MG63 (cell line): ENCODE results near the gene ARL6IP1. TPM values are rescaled to one million over a fixed set of nuclear protein-coding genes. Genes with fewer than 3 reads are reported as not detected.
A peak's percentile ranks its signal among the peaks of the same experiment; 100 is the strongest.

Source experiments
- DNase-seq: peaks from one replicate; pipeline ENCODE4 v3.0.0-alpha.2; 2020
- H3K27me3 ChIP-seq: fragments of 250-450 bp; sonication (Bioruptor Pico); 2 replicates; pipeline ENCODE4 v1.5.1; 2020; ENCODE audit warnings: mild to moderate bottlenecking, moderate library complexity
- H3K36me3 ChIP-seq: fragments of 250-450 bp; sonication (Bioruptor Pico); 2 replicates; pipeline ENCODE4 v1.5.1; 2020; ENCODE audit warnings: mild to moderate bottlenecking, moderate library complexity
- H3K4me3 ChIP-seq: fragments of 250-450 bp; sonication (Bioruptor Pico); 2 replicates; pipeline ENCODE4 v1.5.1; 2020; ENCODE audit warnings: mild to moderate bottlenecking, moderate library complexity
- H3K9me3 ChIP-seq: fragments of 250-450 bp; sonication (Bioruptor Pico); 2 replicates; pipeline ENCODE4 v1.5.1; 2020; ENCODE audit warnings: mild to moderate bottlenecking, moderate library complexity
- total RNA-seq: library from RNA; depleted of rRNA; stranded (reverse); fragments of >200 nt; shearing (Covaris generic); gene quantifications from 2 replicates; pipeline ENCODE4 v1.2.3, GENCODE V29; 2014; ENCODE audit warnings: low replicate concordance; rRNA removed

ARL6IP1 gene
- 118 and 145 TPM in 2 replicates for total RNA-seq

GRCh38 chr16:18801145-18801972 lies at the start of gene ARL6IP1:
ARL6IP1 (minus strand) TSS chr16:18801549; CDS start chr16:18801466, 83 bp downstream.
- peak; percentile 100 for DNase-seq
- Histone ChIP-seq H3K36me3 (peaks cover 56% of the 10 kb centered on the region), H3K9me3 (no peaks in the 10 kb centered on the region), H3K27me3 (no peaks in the 10 kb centered on the region), H3K4me3 (peak within 1 kb of the TSS; percentile 98)

- no peak for DNase-seq
- H3K9me3 ChIP-seq, result no peaks in the 10 kb centered on the region
- H3K27me3 ChIP-seq, result no peaks in the 10 kb centered on the region
- H3K4me3 ChIP-seq, result no peak overlapping the region
- peaks cover 91% of the 10 kb centered on the region for H3K36me3 ChIP-seq
Observed at GRCh38 chr16:18846416-18846815, 45.1 kb upstream of the ARL6IP1 start.

GRCh38 chr16:18842565-18842964 lies 41.2 kb upstream of the ARL6IP1 start:
- no peak for DNase-seq
- no peak overlapping the region for H3K4me3 ChIP-seq
- H3K36me3 ChIP-seq, result peaks cover 92% of the 10 kb centered on the region
- no peaks in the 10 kb centered on the region for H3K27me3 ChIP-seq
- no peaks in the 10 kb centered on the region for H3K9me3 ChIP-seq

GRCh38 chr16:18841833-18842525 lies 40.6 kb upstream of the ARL6IP1 start:
- H3K9me3 ChIP-seq, result no peaks in the 10 kb centered on the region
- DNase-seq, result no peak
- H3K36me3 ChIP-seq, result peaks cover 92% of the 10 kb centered on the region
- H3K27me3 ChIP-seq, result no peaks in the 10 kb centered on the region
- H3K4me3 ChIP-seq, result no peak overlapping the region

- no peak overlapping the region for H3K4me3 ChIP-seq
- H3K27me3 ChIP-seq, result no peaks in the 10 kb centered on the region
- H3K9me3 ChIP-seq, result peaks cover 5% of the 10 kb centered on the region
- peaks cover 92% of the 10 kb centered on the region for H3K36me3 ChIP-seq
- no peak for DNase-seq
Observed at GRCh38 chr16:18839555-18839954, 38.2 kb upstream of the ARL6IP1 start.

- no peak for DNase-seq
- H3K9me3 ChIP-seq, result peaks cover 5% of the 10 kb centered on the region
- H3K27me3 ChIP-seq, result no peaks in the 10 kb centered on the region
- peaks cover 99% of the 10 kb centered on the region for H3K36me3 ChIP-seq
- no peak overlapping the region for H3K4me3 ChIP-seq
Observed at GRCh38 chr16:18836702-18837101, 35.4 kb upstream of the ARL6IP1 start.

- Histone ChIP-seq H3K27me3 (no peaks in the 10 kb centered on the region), H3K4me3 (no peak overlapping the region), H3K9me3 (peaks cover 5% of the 10 kb centered on the region), H3K36me3 (peaks cover 96% of the 10 kb centered on the region)
- peak; percentile 14 for DNase-seq
Observed at GRCh38 chr16:18834864-18835263, 33.5 kb upstream of the ARL6IP1 start.

GRCh38 chr16:18833707-18834505 lies 32.6 kb upstream of the ARL6IP1 start:
- no peak for DNase-seq
- no peaks in the 10 kb centered on the region for H3K27me3 ChIP-seq
- no peak overlapping the region for H3K4me3 ChIP-seq
- peaks cover 96% of the 10 kb centered on the region for H3K36me3 ChIP-seq
- peaks cover 5% of the 10 kb centered on the region for H3K9me3 ChIP-seq

- no peak for DNase-seq
Observed at GRCh38 chr16:18832613-18833012, 31.3 kb upstream of the ARL6IP1 start.

GRCh38 chr16:18832006-18832405 lies 30.7 kb upstream of the ARL6IP1 start:
- no peak overlapping the region for H3K4me3 ChIP-seq
- no peak for DNase-seq
- H3K36me3 ChIP-seq, result peaks cover 92% of the 10 kb centered on the region
- H3K27me3 ChIP-seq, result no peaks in the 10 kb centered on the region
- H3K9me3 ChIP-seq, result peaks cover 5% of the 10 kb centered on the region

More at GRCh38 chr16:18832613-18833012, 31.3 kb upstream of the ARL6IP1 start:
- Histone ChIP-seq H3K27me3 (no peaks in the 10 kb centered on the region), H3K4me3 (no peak overlapping the region), H3K36me3 (peaks cover 95% of the 10 kb centered on the region), H3K9me3 (peaks cover 5% of the 10 kb centered on the region)

GRCh38 chr16:18829251-18829650 lies 27.9 kb upstream of the ARL6IP1 start:
- no peaks in the 10 kb centered on the region for H3K27me3 ChIP-seq
- H3K36me3 ChIP-seq, result peaks cover 66% of the 10 kb centered on the region
- DNase-seq, result no peak

GRCh38 chr16:18827890-18828289 lies 26.5 kb upstream of the ARL6IP1 start:
- DNase-seq, result no peak
- H3K27me3 ChIP-seq, result no peaks in the 10 kb centered on the region
- H3K36me3 ChIP-seq, result peaks cover 52% of the 10 kb centered on the region
- no peaks in the 10 kb centered on the region for H3K9me3 ChIP-seq
- H3K4me3 ChIP-seq, result no peak overlapping the region

More at GRCh38 chr16:18829251-18829650, 27.9 kb upstream of the ARL6IP1 start:
- no peaks in the 10 kb centered on the region for H3K9me3 ChIP-seq
- H3K4me3 ChIP-seq, result no peak overlapping the region

GRCh38 chr16:18816286-18816685 lies 14.9 kb upstream of the ARL6IP1 start:
- DNase-seq, result no peak
- Histone ChIP-seq H3K27me3 (no peaks in the 10 kb centered on the region), H3K4me3 (no peak overlapping the region), H3K36me3 (peaks cover 90% of the 10 kb centered on the region), H3K9me3 (no peaks in the 10 kb centered on the region)

GRCh38 chr16:18811925-18812324 lies 10.6 kb upstream of the ARL6IP1 start:
- no peak for DNase-seq
- no peaks in the 10 kb centered on the region for H3K27me3 ChIP-seq
- H3K36me3 ChIP-seq, result peaks cover 94% of the 10 kb centered on the region
- no peak overlapping the region for H3K4me3 ChIP-seq
- no peaks in the 10 kb centered on the region for H3K9me3 ChIP-seq

GRCh38 chr16:18809165-18809564 lies 7.8 kb upstream of the ARL6IP1 start:
- Histone ChIP-seq H3K4me3 (no peak overlapping the region), H3K9me3 (no peaks in the 10 kb centered on the region), H3K36me3 (peaks cover 80% of the 10 kb centered on the region), H3K27me3 (no peaks in the 10 kb centered on the region)
- DNase-seq, result no peak

GRCh38 chr16:18805257-18805773 lies 4.0 kb upstream of the ARL6IP1 start:
- Histone ChIP-seq H3K9me3 (no peaks in the 10 kb centered on the region), H3K27me3 (no peaks in the 10 kb centered on the region), H3K36me3 (peaks cover 57% of the 10 kb centered on the region), H3K4me3 (no peak overlapping the region)
- no peak for DNase-seq

- H3K9me3 ChIP-seq, result no peaks in the 10 kb centered on the region
- no peaks in the 10 kb centered on the region for H3K27me3 ChIP-seq
- no peak overlapping the region for H3K4me3 ChIP-seq
- no peak for DNase-seq
- peaks cover 55% of the 10 kb centered on the region for H3K36me3 ChIP-seq
Observed at GRCh38 chr16:18804540-18804939, 3.2 kb upstream of the ARL6IP1 start.
